ENCODE data around the gene B4GALT5. TPM values are rescaled to one million over a fixed set of nuclear protein-coding genes. Genes with fewer than 3 reads are reported as not detected.

The B4GALT5 gene
- polyA plus RNA-seq, 3 donors from 2014 or later = 0.35 to 3.2 (median 2.8) TPM

DNA sequence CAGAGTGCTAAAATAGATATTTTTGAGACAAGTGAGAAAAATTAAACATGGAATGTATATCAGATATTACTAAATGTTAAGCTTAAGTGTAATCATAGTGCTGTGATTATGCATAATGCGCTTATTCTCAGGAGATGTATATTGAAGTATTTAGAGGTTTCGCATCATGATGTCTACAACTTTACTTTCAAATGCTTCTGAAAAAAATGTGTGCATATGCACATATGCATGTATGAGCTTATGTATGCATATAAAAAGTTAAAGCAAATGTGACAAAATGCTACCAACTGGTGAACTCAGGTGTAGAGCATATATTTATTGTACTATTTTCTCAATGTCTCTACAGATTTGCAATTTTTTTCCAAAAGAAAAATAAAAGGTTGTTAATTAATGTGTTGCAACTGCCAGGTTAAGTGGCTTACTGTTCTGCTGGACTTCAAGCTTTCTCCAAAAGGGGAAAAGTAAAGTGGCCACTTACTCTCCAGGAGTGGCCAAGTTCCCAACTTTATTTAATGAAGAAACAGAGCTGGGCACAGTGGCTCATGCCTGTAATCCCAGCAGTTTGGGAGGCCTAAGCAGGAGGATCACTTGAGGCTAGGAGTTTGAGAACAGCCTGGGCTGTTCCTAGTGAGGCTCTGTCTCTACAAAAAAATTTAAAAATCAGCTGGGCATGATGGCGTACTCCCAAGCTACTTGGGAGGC, 48.9 kb downstream of the B4GALT5 start:
- Mint-ChIP-seq H3K9me3 (no peaks in the 10 kb centered on the region), H3K4me3 (no peak overlapping the region), H3K27me3 (ENCODE audit: low read depth in 3 of 3) (peaks cover 5 to 15% (median 5%) of the 10 kb centered on the region in 3 donors), H3K27ac (peak overlapping the region; percentile 35 to 97 (median 64)), H3K4me1 (peaks cover 40 to 55% of the 10 kb centered on the region in 2 donors), H3K36me3 (no peaks in the 10 kb centered on the region)
- DNase-seq = no peak

GRCh38 chr20:49663112-49663511, 50.6 kb downstream of the B4GALT5 start:
- Mint-ChIP-seq H3K4me1 (peaks cover 23 to 39% of the 10 kb centered on the region in 2 donors), H3K9me3 (no peaks in the 10 kb centered on the region), H3K27ac (peak overlapping the region in 5 of 6 donors; percentile 60 to 89 (median 81)), H3K27me3 (ENCODE audit: low read depth in 3 of 3) (peaks cover 0 to 3% (median 0%) of the 10 kb centered on the region in 3 donors), H3K36me3 (no peaks in the 10 kb centered on the region), H3K4me3 (peak overlapping the region in 2 of 5 donors; percentile 20 to 54)
- no peak for DNase-seq

DNA sequence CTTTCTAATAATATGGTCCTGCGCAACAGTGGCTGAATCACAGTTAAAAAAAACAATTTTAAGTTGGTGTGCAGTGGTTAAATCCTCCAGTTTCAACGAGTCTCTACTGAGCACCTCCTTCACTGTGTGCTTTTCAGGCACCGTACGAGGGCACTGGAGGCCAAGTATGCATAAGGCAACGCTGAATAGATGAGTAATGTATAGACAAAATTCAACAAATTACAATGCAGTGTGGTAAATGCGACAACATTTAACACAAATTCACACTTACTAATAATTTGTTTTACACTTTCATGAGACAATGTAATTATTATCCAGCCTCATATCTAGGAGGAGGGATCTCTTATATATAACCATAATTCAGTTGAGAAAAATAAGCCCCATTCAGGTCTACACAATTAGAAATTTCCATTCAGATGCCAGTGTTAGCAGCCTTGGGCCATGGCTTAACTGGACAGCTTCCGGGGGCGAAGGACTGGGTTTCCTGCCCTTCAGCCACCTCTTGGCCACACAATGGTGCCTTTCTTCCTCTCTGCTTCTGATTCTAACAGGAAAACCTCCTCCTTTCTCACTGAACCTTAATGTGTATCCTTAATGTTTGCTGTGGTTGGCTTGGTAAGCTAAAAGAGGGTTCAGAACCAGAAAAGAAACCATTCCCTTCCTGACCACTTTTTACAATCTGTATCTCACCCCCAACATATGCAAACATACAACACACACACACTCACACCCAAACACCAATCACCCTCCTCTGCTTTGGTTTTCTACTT, 51.9 kb downstream of the B4GALT5 start:
- no peaks in the 10 kb centered on the region for H3K27me3 Mint-ChIP-seq (ENCODE audit: low read depth in 3 of 3)
- peak overlapping the region; percentile 27 to 64 (median 55) for H3K4me3 Mint-ChIP-seq
- peaks cover 16 to 42% of the 10 kb centered on the region in 2 donors for H3K4me1 Mint-ChIP-seq
- H3K36me3 Mint-ChIP-seq = peaks cover 0 to 2% (median 0%) of the 10 kb centered on the region in 3 donors
- DNase-seq = peak; percentile 34 to 46 (median 39)
- H3K9me3 Mint-ChIP-seq = no peaks in the 10 kb centered on the region
- peak overlapping the region in 4 of 6 donors; percentile 61 to 92 (median 86) for H3K27ac Mint-ChIP-seq

- H3K36me3 Mint-ChIP-seq = peaks cover 5 to 10% (median 6%) of the 10 kb centered on the region in 3 donors
- no peaks in the 10 kb centered on the region for H3K27me3 Mint-ChIP-seq (ENCODE audit: low read depth in 3 of 3)
- no peaks in the 10 kb centered on the region for H3K9me3 Mint-ChIP-seq
- DNase-seq = no peak
- no peak overlapping the region for H3K4me3 Mint-ChIP-seq
- H3K4me1 Mint-ChIP-seq = peaks cover 7 to 39% of the 10 kb centered on the region in 2 donors
- peak overlapping the region in 3 of 6 donors; percentile 61 to 92 (median 88) for H3K27ac Mint-ChIP-seq
These were observed 52.8 kb downstream of the B4GALT5 start for GRCh38 chr20:49660912-49661311.

- Mint-ChIP-seq H3K4me3 (no peak overlapping the region), H3K4me1 (peaks cover 6 to 26% of the 10 kb centered on the region in 2 donors), H3K27me3 (ENCODE audit: low read depth in 3 of 3) (no peaks in the 10 kb centered on the region), H3K9me3 (no peaks in the 10 kb centered on the region), H3K36me3 (peaks cover 11 to 19% (median 13%) of the 10 kb centered on the region in 3 donors), H3K27ac (no peak overlapping the region)
- no peak for DNase-seq
These were observed 54.6 kb downstream of the B4GALT5 start for GRCh38 chr20:49659056-49659455.

DNA sequence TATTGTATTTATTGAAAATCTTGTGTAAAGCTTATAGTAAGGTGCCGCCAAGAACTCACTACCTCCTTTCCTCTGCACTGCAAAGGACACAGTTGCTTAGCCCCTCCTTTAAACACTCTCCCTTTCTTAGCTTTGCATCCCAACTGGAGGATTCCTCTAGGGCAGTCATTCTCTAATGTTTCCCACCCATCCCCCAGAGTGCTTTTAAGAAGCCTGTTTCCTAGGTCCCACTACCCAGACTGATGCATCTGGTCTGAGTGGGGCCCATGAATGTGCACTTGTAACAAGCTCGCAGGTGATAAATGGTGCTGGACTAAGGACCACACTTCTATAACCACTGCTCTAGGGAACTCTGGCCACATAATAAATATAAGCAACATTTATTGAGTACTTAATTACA, 55.2 kb downstream of the B4GALT5 start:
- no peak for DNase-seq
- no peak overlapping the region for H3K27ac Mint-ChIP-seq
- peaks cover 12 to 26% of the 10 kb centered on the region in 2 donors for H3K4me1 Mint-ChIP-seq
- H3K4me3 Mint-ChIP-seq = no peak overlapping the region
- H3K36me3 Mint-ChIP-seq = peaks cover 15 to 24% (median 19%) of the 10 kb centered on the region in 3 donors
- no peaks in the 10 kb centered on the region for H3K9me3 Mint-ChIP-seq
- H3K27me3 Mint-ChIP-seq (ENCODE audit: low read depth in 3 of 3) = no peaks in the 10 kb centered on the region

DNA sequence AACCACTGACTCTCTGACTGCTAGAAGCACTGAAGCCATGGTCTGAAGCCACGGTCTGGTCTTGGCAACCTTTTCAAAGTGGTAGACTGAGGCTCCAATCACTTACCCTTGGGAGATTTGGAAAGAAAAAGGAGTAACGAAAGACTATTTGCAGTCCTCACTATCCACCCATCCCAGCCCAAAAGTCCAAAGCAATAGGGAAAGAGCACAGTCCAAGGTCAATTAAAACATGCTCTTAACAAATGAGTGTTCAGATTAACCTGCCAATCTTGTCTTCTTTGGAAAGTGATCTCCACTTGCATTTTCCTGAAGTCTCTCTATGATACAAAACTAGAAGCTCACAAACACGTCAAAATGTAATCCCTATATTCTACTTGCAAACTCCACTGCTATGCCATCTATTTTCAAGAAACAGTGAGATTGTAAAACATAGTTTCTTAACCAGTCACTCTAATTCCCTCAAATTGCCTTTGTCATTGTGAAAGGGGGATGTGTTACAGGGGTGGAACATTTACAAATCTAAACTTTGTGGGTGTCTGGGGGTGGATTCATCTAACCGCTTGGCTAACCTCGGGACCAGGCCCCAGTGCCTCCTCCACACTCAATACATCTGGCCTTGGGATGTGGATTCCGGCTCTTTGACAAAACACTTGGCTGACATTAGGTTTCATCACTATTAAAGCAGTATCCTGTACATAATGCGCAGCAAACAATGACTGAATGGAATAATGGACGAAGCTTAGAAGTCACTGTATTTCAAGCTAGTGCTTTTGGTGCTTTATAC, 56.4 kb downstream of the B4GALT5 start:
- H3K4me3 Mint-ChIP-seq = peak overlapping the region in 1 of 5 donors; percentile 8
- H3K27ac Mint-ChIP-seq = peak overlapping the region; percentile 47 to 82 (median 76)
- H3K4me1 Mint-ChIP-seq = peaks cover 15 to 28% of the 10 kb centered on the region in 2 donors
- no peaks in the 10 kb centered on the region for H3K9me3 Mint-ChIP-seq
- peaks cover 20 to 28% (median 20%) of the 10 kb centered on the region in 3 donors for H3K36me3 Mint-ChIP-seq
- no peaks in the 10 kb centered on the region for H3K27me3 Mint-ChIP-seq (ENCODE audit: low read depth in 3 of 3)
- DNase-seq = no peak

- peak overlapping the region in 5 of 6 donors; percentile 40 to 81 (median 69) for H3K27ac Mint-ChIP-seq
- H3K4me1 Mint-ChIP-seq = peaks cover 15 to 28% of the 10 kb centered on the region in 2 donors
- peaks cover 20 to 28% (median 20%) of the 10 kb centered on the region in 3 donors for H3K36me3 Mint-ChIP-seq
- DNase-seq = no peak
- no peaks in the 10 kb centered on the region for H3K9me3 Mint-ChIP-seq
- no peak overlapping the region for H3K4me3 Mint-ChIP-seq
- no peaks in the 10 kb centered on the region for H3K27me3 Mint-ChIP-seq (ENCODE audit: low read depth in 3 of 3)
These were observed 57.4 kb downstream of the B4GALT5 start for GRCh38 chr20:49656304-49656703.

- Mint-ChIP-seq H3K36me3 (peaks cover 20 to 32% (median 20%) of the 10 kb centered on the region in 3 donors), H3K27me3 (ENCODE audit: low read depth in 3 of 3) (no peaks in the 10 kb centered on the region), H3K4me3 (no peak overlapping the region), H3K27ac (peak overlapping the region in 4 of 6 donors; percentile 8 to 70 (median 46)), H3K9me3 (no peaks in the 10 kb centered on the region), H3K4me1 (peaks cover 19 to 30% of the 10 kb centered on the region in 2 donors)
- DNase-seq = no peak
These were observed 59.7 kb downstream of the B4GALT5 start for GRCh38 chr20:49653925-49654434.

- Mint-ChIP-seq H3K36me3 (peaks cover 28 to 34% (median 33%) of the 10 kb centered on the region in 3 donors), H3K9me3 (no peaks in the 10 kb centered on the region), H3K4me3 (no peak overlapping the region), H3K27me3 (ENCODE audit: low read depth in 3 of 3) (no peaks in the 10 kb centered on the region), H3K27ac (peak overlapping the region in 2 of 6 donors; percentile 4 to 45), H3K4me1 (peaks cover 11 to 25% of the 10 kb centered on the region in 2 donors)
- no peak for DNase-seq
These were observed 64.0 kb downstream of the B4GALT5 start for GRCh38 chr20:49649672-49650071.

DNA sequence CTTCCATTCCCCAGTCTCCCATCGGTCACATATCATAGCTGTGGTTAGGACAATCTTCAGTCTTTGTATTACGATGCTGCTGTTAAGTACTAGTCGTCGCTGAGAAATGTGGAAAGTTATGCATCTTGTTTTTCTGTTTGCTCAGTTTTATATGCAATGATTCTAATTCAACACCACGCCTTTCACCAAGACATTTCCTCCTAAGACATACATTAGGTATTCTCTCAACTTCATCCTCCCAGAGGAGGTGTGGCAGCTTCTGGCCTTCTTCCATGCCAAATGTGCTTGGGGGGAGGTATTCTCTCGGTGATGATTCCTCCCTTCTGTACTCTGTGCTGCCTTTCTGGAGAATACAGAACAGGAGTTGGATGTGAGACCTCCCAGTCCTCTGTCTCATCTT, 66.1 kb downstream of the B4GALT5 start:
- Mint-ChIP-seq H3K4me3 (no peak overlapping the region), H3K9me3 (no peaks in the 10 kb centered on the region), H3K4me1 (peaks cover 6 to 15% of the 10 kb centered on the region in 2 donors), H3K27me3 (ENCODE audit: low read depth in 3 of 3) (no peaks in the 10 kb centered on the region), H3K36me3 (peaks cover 19 to 29% (median 23%) of the 10 kb centered on the region in 3 donors), H3K27ac (peak overlapping the region in 2 of 6 donors; percentile 33 to 56)
- DNase-seq = no peak

DNA sequence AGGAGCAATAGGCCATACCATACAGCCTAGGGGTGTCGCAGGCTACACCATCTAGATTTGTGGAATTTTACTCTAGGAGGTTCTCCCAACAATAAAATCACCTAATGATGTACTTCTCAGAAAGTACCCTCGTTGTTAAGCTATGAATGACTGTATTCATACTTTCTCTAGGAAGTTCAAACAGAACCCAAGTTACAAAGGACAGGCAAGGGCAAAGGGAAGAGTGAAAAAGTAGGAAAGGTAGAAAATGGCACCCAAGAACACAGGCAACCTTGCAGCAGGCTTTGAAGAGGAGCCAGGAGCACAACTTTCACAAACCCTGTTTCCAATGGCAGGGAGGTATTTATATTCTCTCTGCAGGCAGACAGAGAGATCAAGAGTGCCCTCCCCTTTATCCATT, 67.2 kb downstream of the B4GALT5 start:
- no peak for DNase-seq
- Mint-ChIP-seq H3K4me3 (no peak overlapping the region), H3K27ac (peak overlapping the region in 2 of 6 donors; percentile 2 to 65), H3K4me1 (peaks cover 15 to 25% of the 10 kb centered on the region in 2 donors), H3K27me3 (ENCODE audit: low read depth in 3 of 3) (no peaks in the 10 kb centered on the region), H3K9me3 (no peaks in the 10 kb centered on the region), H3K36me3 (peaks cover 20 to 37% (median 30%) of the 10 kb centered on the region in 3 donors)

GRCh38 chr20:49646126-49646525, 67.6 kb downstream of the B4GALT5 start:
- H3K9me3 Mint-ChIP-seq = no peaks in the 10 kb centered on the region
- H3K27ac Mint-ChIP-seq = peak overlapping the region in 1 of 6 donors; percentile 65
- no peak overlapping the region for H3K4me3 Mint-ChIP-seq
- peaks cover 19 to 29% of the 10 kb centered on the region in 2 donors for H3K4me1 Mint-ChIP-seq
- DNase-seq = no peak
- no peaks in the 10 kb centered on the region for H3K27me3 Mint-ChIP-seq (ENCODE audit: low read depth in 3 of 3)
- peaks cover 24 to 41% (median 34%) of the 10 kb centered on the region in 3 donors for H3K36me3 Mint-ChIP-seq
